Calu3 (cell line): ENCODE results near the gene HPSE2. TPM values are rescaled to one million over a fixed set of nuclear protein-coding genes. Genes with fewer than 3 reads are reported as not detected.
"Not testable (repeated sequence)": the region's sequence is repeated elsewhere in the genome, so short reads cannot be mapped to it uniquely, and the experiment has no call there.

Source experiments
- BruUV-seq: library from RNA; stranded (reverse); fragments of 400-500 nt; replicated peaks from 2 replicates; lab custom pipeline; 2021; lab: Mats Ljungman, UMichigan
- CTCF ChIA-PET: fragments of 300-600 bp; sonication (Branson Sonifier 250); formaldehyde crosslinking; loops from one replicate; lab custom pipeline; 2022; ENCODE audit warnings: antibody characterized with exemption; lab: Charles Lee
- DNase-seq: peaks from one replicate; pipeline ENCODE4 v3.0.0; 2022
- H3K27ac Mint-ChIP-seq: one replicate; pipeline ENCODE4 v1.8.0; 2022; ENCODE audit warnings: mixed read lengths; ENCODE audit not compliant: unreplicated experiment
- H3K27me3 Mint-ChIP-seq: one replicate; pipeline ENCODE4 v1.8.0; 2022; ENCODE audit warnings: mixed read lengths; ENCODE audit not compliant: unreplicated experiment
- H3K36me3 Mint-ChIP-seq: one replicate; pipeline ENCODE4 v1.8.0; 2022; ENCODE audit warnings: mild to moderate bottlenecking, moderate library complexity, mixed read lengths; ENCODE audit not compliant: insufficient read depth, unreplicated experiment
- H3K4me1 Mint-ChIP-seq: one replicate; pipeline ENCODE4 v1.8.0; 2022; ENCODE audit warnings: mild to moderate bottlenecking, low read depth, mixed read lengths; ENCODE audit not compliant: unreplicated experiment
- H3K4me3 Mint-ChIP-seq: one replicate; pipeline ENCODE4 v1.8.0; 2022; ENCODE audit warnings: mild to moderate bottlenecking, low read depth, moderate library complexity, mixed read lengths; ENCODE audit not compliant: unreplicated experiment
- H3K9me3 Mint-ChIP-seq: one replicate; pipeline ENCODE4 v1.8.0; 2022; ENCODE audit warnings: low read depth, mixed read lengths; ENCODE audit not compliant: unreplicated experiment
- CTCF ChIP-seq: fragments of 200-600 bp; IDR thresholded peaks from one replicate; pipeline ENCODE4 v1.8.0; 2022; ENCODE audit warnings: antibody characterized with exemption; ENCODE audit not compliant: unreplicated experiment
- intact Hi-C: fragments of 100-400 bp; cut with micrococcal nuclease; formaldehyde crosslinking; loops from one replicate; pipeline ENCODE4 v1.10.0; 2022; ENCODE audit not compliant: unreplicated experiment
- total RNA-seq: library from RNA; stranded (reverse); gene quantifications from 2 replicates; pipeline ENCODE4 v1.2.3, GENCODE V29; 2022

Gene HPSE2
- total RNA-seq, 1 experiment from 2014 or later = not detected

- TF ChIP-seq CTCF = no peak
- H3K9me3 Mint-ChIP-seq = no peaks in the 10 kb centered on the region
- no peak overlapping the region for H3K4me3 Mint-ChIP-seq
- DNase-seq = no peak
- no peaks in the 10 kb centered on the region for H3K4me1 Mint-ChIP-seq
- no peaks in the 10 kb centered on the region for H3K36me3 Mint-ChIP-seq
- H3K27me3 Mint-ChIP-seq = no peaks in the 10 kb centered on the region
- CTCF ChIA-PET = no interaction called here
- no peak overlapping the region for H3K27ac Mint-ChIP-seq
- intact Hi-C loops = no loop called here
- BruUV-seq = no TSS peak
These were observed 92.0 kb downstream of the HPSE2 start for GRCh38 chr10:99143651-99144050.

GRCh38 chr10:99143011-99143410 is 92.6 kb downstream of the HPSE2 start:
- Mint-ChIP-seq H3K4me1 (no peaks in the 10 kb centered on the region), H3K4me3 (no peak overlapping the region), H3K27me3 (no peaks in the 10 kb centered on the region), H3K36me3 (no peaks in the 10 kb centered on the region), H3K9me3 (no peaks in the 10 kb centered on the region), H3K27ac (no peak overlapping the region)
- intact Hi-C loops = no loop called here
- no peak for DNase-seq
- BruUV-seq = no TSS peak
- TF ChIP-seq CTCF = no peak
- CTCF ChIA-PET = no interaction called here

GRCh38 chr10:99132897-99133296 is 102.8 kb downstream of the HPSE2 start:
- H3K4me1 Mint-ChIP-seq, CTCF ChIA-PET, H3K9me3 Mint-ChIP-seq, intact Hi-C loops, H3K27ac Mint-ChIP-seq, H3K4me3 Mint-ChIP-seq, DNase-seq, H3K36me3 Mint-ChIP-seq, BruUV-seq: not testable (repeated sequence)
- peaks cover 17% of the 10 kb centered on the region for H3K27me3 Mint-ChIP-seq

DNA sequence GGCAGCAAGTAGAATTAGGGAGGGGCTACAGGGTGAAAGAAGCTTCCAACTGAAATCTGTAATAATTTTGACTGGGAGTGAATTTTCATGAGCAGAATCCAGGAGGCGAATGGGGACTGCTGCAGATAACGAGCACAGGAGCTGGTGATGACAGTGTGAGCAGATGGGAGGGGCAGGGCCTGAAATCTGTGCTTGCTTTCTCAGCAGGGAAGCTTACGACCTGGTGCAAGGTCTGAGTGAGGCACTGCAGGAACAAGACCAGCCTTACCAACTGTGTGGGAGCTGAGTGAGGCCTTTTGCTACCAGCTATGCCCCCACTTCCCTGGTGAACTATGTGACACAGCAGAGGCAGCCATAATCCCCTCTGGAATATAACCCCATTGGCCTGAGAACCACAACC is 109.8 kb downstream of the HPSE2 start:
- CTCF ChIA-PET = no interaction called here
- no peaks in the 10 kb centered on the region for H3K9me3 Mint-ChIP-seq
- no peaks in the 10 kb centered on the region for H3K36me3 Mint-ChIP-seq
- DNase-seq = no peak
- intact Hi-C loops = no loop called here
- no TSS peak for BruUV-seq
- no peak overlapping the region for H3K4me3 Mint-ChIP-seq
- no peaks in the 10 kb centered on the region for H3K4me1 Mint-ChIP-seq
- no peak for TF ChIP-seq CTCF
- H3K27me3 Mint-ChIP-seq = no peaks in the 10 kb centered on the region
- H3K27ac Mint-ChIP-seq = no peak overlapping the region

GRCh38 chr10:99124376-99124775 is 111.3 kb downstream of the HPSE2 start:
- no peak for TF ChIP-seq CTCF
- Mint-ChIP-seq H3K27ac (no peak overlapping the region), H3K4me3 (no peak overlapping the region), H3K27me3 (no peaks in the 10 kb centered on the region), H3K9me3 (no peaks in the 10 kb centered on the region), H3K36me3 (no peaks in the 10 kb centered on the region), H3K4me1 (no peaks in the 10 kb centered on the region)
- intact Hi-C loops = no loop called here
- no peak for DNase-seq
- CTCF ChIA-PET = no interaction called here
- BruUV-seq = no TSS peak
